ENCODE measurements around the gene BEST1. TPM values are rescaled to one million over a fixed set of nuclear protein-coding genes. Genes with fewer than 3 reads are reported as not detected.

Gene BEST1
- total RNA-seq, 2 experiments from 2014 or later: not detected

- CTCF ChIA-PET: interaction anchor here (0.9 to 1.7 kb wide), 6 partner anchors 10 to 109 kb away, joined by 3 to 8 read pairs (median 4); no protein-coding TSS in a partner anchor
- Mint-ChIP-seq H3K4me1 (peaks cover 48% of the 10 kb centered on the region), H3K9me3 (ENCODE audit: low read depth) (no peaks in the 10 kb centered on the region), H3K27ac (peak overlapping the region; percentile 62), H3K36me3 (no peaks in the 10 kb centered on the region), H3K27me3 (no peaks in the 10 kb centered on the region), H3K4me3 (no peak overlapping the region)
- DNase-seq (no peak), ATAC-seq (no peak)
Observed at GRCh38 chr11:61972672-61973475, 22.7 kb downstream of the BEST1 start.

GRCh38 chr11:61973476-61974162 lies 23.5 kb downstream of the BEST1 start:
- H3K4me1 Mint-ChIP-seq: peaks cover 44% of the 10 kb centered on the region
- peak overlapping the region; percentile 41 for H3K27ac Mint-ChIP-seq
- H3K27me3 Mint-ChIP-seq: no peaks in the 10 kb centered on the region
- no peak overlapping the region for H3K4me3 Mint-ChIP-seq
- CTCF ChIA-PET: interaction anchor here (1.2 to 1.7 kb wide), 3 partner anchors 9 to 108 kb away, joined by 3 to 8 read pairs (median 4); no protein-coding TSS in a partner anchor
- DNase-seq: no peak
- H3K9me3 Mint-ChIP-seq (ENCODE audit: low read depth): no peaks in the 10 kb centered on the region
- no peak for ATAC-seq
- H3K36me3 Mint-ChIP-seq: no peaks in the 10 kb centered on the region

GRCh38 chr11:61974766-61975631 lies 24.8 kb downstream of the BEST1 start:
- H3K27me3 Mint-ChIP-seq: no peaks in the 10 kb centered on the region
- H3K4me1 Mint-ChIP-seq: peaks cover 36% of the 10 kb centered on the region
- CTCF ChIA-PET: interaction anchor here (1.1 to 2.4 kb wide), 3 partner anchors 27 to 133 kb away, joined by 3 to 9 read pairs (median 4); no protein-coding TSS in a partner anchor
- ATAC-seq (no peak), DNase-seq (no peak)
- H3K27ac Mint-ChIP-seq: no peak overlapping the region
- no peaks in the 10 kb centered on the region for H3K9me3 Mint-ChIP-seq (ENCODE audit: low read depth)
- no peaks in the 10 kb centered on the region for H3K36me3 Mint-ChIP-seq
- H3K4me3 Mint-ChIP-seq: no peak overlapping the region

- CTCF ChIA-PET: interaction anchor here (0.8 to 2.4 kb wide), 4 partner anchors 28 to 132 kb away, joined by 3 to 9 read pairs (median 4); no protein-coding TSS in a partner anchor
- no peaks in the 10 kb centered on the region for H3K27me3 Mint-ChIP-seq
- no peak overlapping the region for H3K4me3 Mint-ChIP-seq
- H3K4me1 Mint-ChIP-seq: peaks cover 34% of the 10 kb centered on the region
- ATAC-seq: no peak
- no peak for DNase-seq
- H3K27ac Mint-ChIP-seq: no peak overlapping the region
- no peaks in the 10 kb centered on the region for H3K9me3 Mint-ChIP-seq (ENCODE audit: low read depth)
- H3K36me3 Mint-ChIP-seq: no peaks in the 10 kb centered on the region
Observed at GRCh38 chr11:61975638-61976419, 25.7 kb downstream of the BEST1 start.

- Mint-ChIP-seq H3K27me3 (no peaks in the 10 kb centered on the region), H3K4me1 (peaks cover 28% of the 10 kb centered on the region), H3K27ac (no peak overlapping the region), H3K36me3 (no peaks in the 10 kb centered on the region), H3K4me3 (no peak overlapping the region), H3K9me3 (ENCODE audit: low read depth) (no peaks in the 10 kb centered on the region)
- DNase-seq (no peak), ATAC-seq (no peak)
- CTCF ChIA-PET: interaction anchor here (0.8 to 2.4 kb wide), 4 partner anchors 29 to 132 kb away, joined by 3 to 9 read pairs (median 4); no protein-coding TSS in a partner anchor
Observed at GRCh38 chr11:61976420-61976800, 26.3 kb downstream of the BEST1 start.

- H3K9me3 Mint-ChIP-seq (ENCODE audit: low read depth): no peaks in the 10 kb centered on the region
- ATAC-seq: no peak
Observed at GRCh38 chr11:61976813-61977475, 26.8 kb downstream of the BEST1 start.

GRCh38 chr11:61978703-61979661 lies 28.8 kb downstream of the BEST1 start:
- DNase-seq (no peak), ATAC-seq (no peak)
- CTCF ChIA-PET: interaction anchor here (1.0 to 1.4 kb wide), 4 partner anchors 11 to 103 kb away, joined by 3 to 7 read pairs (median 4); no protein-coding TSS in a partner anchor
- Mint-ChIP-seq H3K27ac (no peak overlapping the region), H3K4me3 (no peak overlapping the region), H3K27me3 (no peaks in the 10 kb centered on the region), H3K36me3 (no peaks in the 10 kb centered on the region), H3K9me3 (ENCODE audit: low read depth) (no peaks in the 10 kb centered on the region), H3K4me1 (peaks cover 9% of the 10 kb centered on the region)

More at GRCh38 chr11:61976813-61977475, 26.8 kb downstream of the BEST1 start:
- DNase-seq: no peak
- Mint-ChIP-seq H3K27ac (no peak overlapping the region), H3K36me3 (no peaks in the 10 kb centered on the region), H3K4me3 (no peak overlapping the region), H3K27me3 (no peaks in the 10 kb centered on the region), H3K4me1 (peaks cover 23% of the 10 kb centered on the region)
- CTCF ChIA-PET: interaction anchor here (0.8 kb wide), 1 partner anchor 79 kb away, joined by 5 read pairs; no protein-coding TSS in a partner anchor

- ATAC-seq: no peak
- CTCF ChIA-PET: interaction anchor here (0.6 kb wide), 1 partner anchor 54 kb away, joined by 3 read pairs; no protein-coding TSS in a partner anchor
- no peak for DNase-seq
- H3K36me3 Mint-ChIP-seq: no peaks in the 10 kb centered on the region
- no peak overlapping the region for H3K4me3 Mint-ChIP-seq
- peaks cover 5% of the 10 kb centered on the region for H3K4me1 Mint-ChIP-seq
- no peaks in the 10 kb centered on the region for H3K27me3 Mint-ChIP-seq
- H3K27ac Mint-ChIP-seq: no peak overlapping the region
- no peaks in the 10 kb centered on the region for H3K9me3 Mint-ChIP-seq (ENCODE audit: low read depth)
Observed at GRCh38 chr11:61980783-61981541, 30.8 kb downstream of the BEST1 start.

- H3K27ac Mint-ChIP-seq: no peak overlapping the region
Observed at GRCh38 chr11:61983419-61983818, 33.3 kb downstream of the BEST1 start.

GRCh38 chr11:61985869-61986268 lies 35.7 kb downstream of the BEST1 start:
- Mint-ChIP-seq H3K9me3 (ENCODE audit: low read depth) (peaks cover 16% of the 10 kb centered on the region), H3K27ac (no peak overlapping the region), H3K4me3 (no peak overlapping the region), H3K4me1 (no peaks in the 10 kb centered on the region), H3K27me3 (peaks cover 16% of the 10 kb centered on the region), H3K36me3 (peaks cover 11% of the 10 kb centered on the region)
- ATAC-seq: no peak
- CTCF ChIA-PET: interaction anchor here (0.8 to 1.1 kb wide), 2 partner anchors 57 to 96 kb away, joined by 3 to 4 read pairs; no protein-coding TSS in a partner anchor
- DNase-seq: no peak

More at GRCh38 chr11:61983419-61983818, 33.3 kb downstream of the BEST1 start:
- CTCF ChIA-PET: interaction anchor here (1.1 to 1.7 kb wide), 3 partner anchors 11 to 125 kb away, joined by 3 to 4 read pairs (median 4); no protein-coding TSS in a partner anchor
- H3K36me3 Mint-ChIP-seq: peaks cover 11% of the 10 kb centered on the region
- H3K9me3 Mint-ChIP-seq (ENCODE audit: low read depth): peaks cover 13% of the 10 kb centered on the region
- H3K4me3 Mint-ChIP-seq: no peak overlapping the region
- peaks cover 9% of the 10 kb centered on the region for H3K27me3 Mint-ChIP-seq
- no peaks in the 10 kb centered on the region for H3K4me1 Mint-ChIP-seq
- DNase-seq (no peak), ATAC-seq (no peak)

Data from activated CD8-positive, alpha-beta memory T cell treated with anti-CD3 and anti-CD28 coated beads, Interleukin-2, amount 10 ng/mL, durations not matched to agents 7 days and 5 days (primary cell).